ENCODE measurements around the gene RSKR. TPM values are rescaled to one million over a fixed set of nuclear protein-coding genes. Genes with fewer than 3 reads are reported as not detected.

RSKR gene
- total RNA-seq, 4 donors from 2014 or later: 6.4 to 12.3 (median 9.7) TPM

DNA sequence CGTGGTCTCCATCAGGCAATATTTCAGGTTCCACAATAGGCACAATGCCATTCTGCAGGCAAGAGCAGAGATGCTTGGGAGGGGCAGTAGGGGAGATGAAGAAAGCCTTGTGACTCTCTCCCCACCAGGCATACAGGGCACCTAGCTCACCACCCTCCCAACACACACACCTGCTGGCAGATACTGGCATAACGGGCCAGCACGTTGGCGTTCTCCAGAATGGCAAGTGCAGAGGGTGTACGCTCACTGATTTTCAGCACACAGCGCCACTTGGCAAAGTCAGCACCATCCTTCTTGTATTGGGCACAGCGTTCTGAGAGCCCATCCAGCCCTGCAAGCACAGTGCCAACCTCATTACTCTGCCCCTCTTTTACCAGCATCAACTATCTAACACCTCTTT, 39.5 kb downstream of the RSKR start:
- no peak for TF ChIP-seq CTCF (IDR thresholded peaks at IDR 0.05; ENCODE audit: low read depth)

- TF ChIP-seq CTCF (IDR thresholded peaks at IDR 0.05; ENCODE audit: low read depth): no peak
These were observed 40.0 kb downstream of the RSKR start for GRCh38 chr17:28573966-28574480.

- no peak for TF ChIP-seq CTCF (IDR thresholded peaks at IDR 0.05; ENCODE audit: low read depth)
These were observed 40.5 kb downstream of the RSKR start for GRCh38 chr17:28573521-28573920.

DNA sequence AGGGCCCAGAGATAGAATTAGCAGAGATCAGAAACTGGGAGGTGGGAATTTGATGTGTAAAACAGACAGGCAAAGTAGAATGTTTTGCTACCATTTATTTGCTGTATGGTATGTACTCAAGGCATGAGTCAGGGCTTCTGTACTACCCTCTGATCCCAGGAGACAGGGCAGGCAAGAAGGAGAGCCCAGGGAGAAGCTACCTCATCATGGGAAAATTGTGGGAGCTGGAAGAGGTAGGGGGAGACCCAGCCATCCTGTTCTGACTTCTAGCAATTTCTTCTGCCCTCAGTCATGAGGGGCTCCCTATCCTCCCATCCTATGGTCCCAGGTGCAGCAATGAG, 41.0 kb downstream of the RSKR start:
- TF ChIP-seq CTCF (IDR thresholded peaks at IDR 0.05; ENCODE audit: low read depth): no peak

DNA sequence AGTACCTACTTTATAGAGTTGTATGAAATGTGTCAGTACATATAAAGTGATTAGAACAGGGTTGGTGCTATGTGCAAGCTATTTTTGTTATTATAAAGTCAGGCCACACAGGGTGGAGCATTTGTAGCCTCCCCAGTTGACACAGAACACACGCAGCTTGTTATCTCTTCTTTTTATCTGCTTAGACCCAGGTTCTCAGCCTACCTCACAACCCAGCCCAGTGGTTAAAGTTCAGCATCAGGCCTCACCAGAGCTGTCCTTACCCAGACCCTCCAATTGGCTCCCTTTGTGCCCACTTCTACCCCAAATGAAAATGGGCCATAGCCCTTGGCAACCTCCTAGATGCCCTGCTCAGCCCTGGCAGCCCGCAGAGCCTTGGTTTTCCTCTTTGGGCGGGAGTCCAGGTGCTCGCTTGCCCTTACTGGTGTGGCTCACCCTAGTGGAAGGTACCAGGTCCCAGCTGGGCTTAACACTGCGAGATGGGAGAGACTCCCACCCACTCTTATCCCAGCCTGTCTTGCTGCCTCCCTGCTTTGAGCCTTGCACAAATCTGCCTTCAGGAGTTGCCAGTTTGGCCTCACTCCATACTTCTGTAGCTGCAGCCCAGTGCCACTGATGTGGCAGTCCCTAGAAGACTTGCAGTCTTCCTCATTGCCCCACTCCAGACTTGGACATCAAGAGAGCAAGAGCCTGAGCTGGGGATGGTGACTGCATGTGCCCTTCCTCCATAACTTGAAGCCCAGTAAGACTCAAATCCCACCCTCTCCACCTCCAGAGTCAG, 41.5 kb downstream of the RSKR start:
- TF ChIP-seq CTCF (IDR thresholded peaks at IDR 0.05; ENCODE audit: low read depth): no peak

- TF ChIP-seq CTCF (IDR thresholded peaks at IDR 0.05; ENCODE audit: low read depth): no peak
These were observed 42.4 kb downstream of the RSKR start, which contains the start of gene PIGS for GRCh38 chr17:28571361-28572122. TSS of gene PIGS (minus strand) at chr17:28571524. CDS start at chr17:28571496, 28 bp downstream.

DNA sequence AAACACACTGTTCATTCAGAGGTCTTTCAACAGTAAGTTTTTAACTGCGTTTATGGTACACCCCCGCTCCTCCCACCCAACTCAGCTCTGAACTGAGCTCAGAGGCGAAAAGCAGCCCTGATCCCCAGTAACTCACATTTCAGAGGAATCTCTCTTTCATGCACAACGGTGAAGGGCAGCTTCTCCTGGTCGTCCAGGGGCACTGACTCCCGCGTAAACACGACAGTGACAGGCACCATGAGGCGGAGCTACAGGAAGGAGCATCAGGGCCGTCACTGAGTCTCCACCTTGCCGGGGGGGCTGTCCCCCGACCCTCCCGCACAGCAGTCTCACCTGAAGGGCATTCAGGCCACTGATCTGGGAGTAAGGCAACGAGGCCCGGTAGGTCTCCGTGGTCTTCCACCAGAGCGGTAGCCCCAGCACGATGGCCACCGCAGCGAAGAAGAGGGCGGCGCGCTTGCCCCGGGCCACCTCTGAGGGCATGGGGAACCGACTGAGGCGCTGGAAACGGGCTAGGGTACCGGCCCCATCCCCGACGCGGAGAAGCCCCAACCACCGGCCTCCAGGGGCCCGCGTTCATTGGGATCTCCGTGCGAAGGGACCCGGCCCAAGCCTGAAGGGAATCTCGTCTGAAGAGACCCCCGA, 43.1 kb downstream of the RSKR start:
- TF ChIP-seq CTCF (IDR thresholded peaks at IDR 0.05; ENCODE audit: low read depth): no peak

Measured in subcutaneous adipose tissue (tissue), 4 donors.